Amniotic epithelial cell (primary cell): ENCODE data around the gene SCN8A.
"Not testable (repeated sequence)": the region's sequence is repeated elsewhere in the genome, so short reads cannot be mapped to it uniquely, and the experiment has no call there.

Experiments used
- DNase-seq: peaks from one replicate; pipeline ENCODE4 v3.0.0-alpha.2; 2010; ENCODE audit warnings: low read depth

Gene SCN8A

DNA sequence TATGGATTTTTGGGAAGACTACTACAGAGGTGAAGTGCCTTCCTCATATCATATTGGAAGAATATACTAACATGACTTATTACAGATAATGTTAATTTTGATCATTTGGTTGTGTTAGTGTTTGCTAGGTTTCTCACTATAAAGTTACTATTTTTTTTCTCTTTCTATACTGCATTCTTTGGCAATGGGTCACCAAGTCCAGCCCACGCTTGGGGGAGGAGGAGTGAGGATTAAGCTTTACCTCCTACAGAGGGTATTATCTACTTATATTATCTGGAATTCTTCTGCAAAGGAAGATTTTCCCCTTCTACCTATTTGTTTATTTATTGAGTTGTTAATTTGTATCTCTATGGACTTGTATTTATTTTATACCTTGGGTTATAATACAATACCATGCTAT lies 31.5 kb downstream of the SCN8A start:
- DNase-seq: peak; percentile 74

- no peak for DNase-seq
Observed at GRCh38 chr12:51625370-51625769, 34.3 kb downstream of the SCN8A start.

DNA sequence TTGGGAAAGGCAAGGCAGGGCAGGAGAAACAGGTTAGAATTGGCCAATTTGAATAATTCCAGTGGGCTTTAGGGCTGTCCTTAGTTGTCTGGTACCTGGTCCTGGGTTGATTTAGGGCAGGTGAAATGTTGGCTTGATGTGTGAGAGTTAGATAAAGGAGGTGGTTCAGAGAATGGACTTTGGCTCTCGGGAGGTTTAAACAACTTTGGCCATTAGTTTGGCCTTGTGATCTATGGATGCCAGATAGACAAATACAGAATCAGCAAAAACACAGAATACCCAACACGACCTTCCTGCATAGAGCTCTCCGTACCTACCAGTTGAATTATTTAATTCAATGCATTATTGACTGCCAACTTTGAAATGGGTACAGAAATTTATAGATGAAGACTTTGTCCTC lies 35.1 kb downstream of the SCN8A start:
- no peak for DNase-seq

- no peak for DNase-seq
Observed at GRCh38 chr12:51626629-51627028, 35.6 kb downstream of the SCN8A start.

DNA sequence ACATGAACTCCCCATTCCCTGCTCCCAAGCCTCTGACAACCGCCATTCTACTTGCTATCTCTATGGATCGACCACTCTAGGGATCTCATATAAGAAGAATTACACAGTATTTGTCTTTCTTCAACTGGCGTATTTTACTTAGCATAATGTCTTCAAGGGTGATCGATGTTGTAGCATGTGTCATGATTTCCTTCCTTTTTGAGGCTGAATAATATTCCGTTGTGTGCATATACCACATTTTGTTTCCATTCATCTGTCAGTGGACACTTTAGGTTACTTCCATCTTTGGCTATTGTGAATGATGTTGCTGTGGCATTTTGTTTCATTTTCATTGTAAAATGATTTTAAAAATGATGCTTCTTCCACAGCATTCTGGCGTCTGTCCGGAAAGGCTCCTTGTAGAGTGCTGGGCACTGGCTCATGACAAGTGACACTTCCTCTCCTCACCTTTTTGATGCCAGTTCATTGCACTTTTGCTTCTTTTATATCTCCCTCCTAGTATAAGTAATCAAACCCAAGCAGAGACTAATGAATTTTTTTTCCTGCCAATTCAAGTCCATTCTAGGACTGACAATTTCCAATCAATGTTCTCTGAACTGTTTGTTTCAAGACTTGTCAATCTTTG lies 39.3 kb downstream of the SCN8A start:
- DNase-seq: no peak

GRCh38 chr12:51630986-51631385 lies 40.0 kb downstream of the SCN8A start:
- no peak for DNase-seq

DNA sequence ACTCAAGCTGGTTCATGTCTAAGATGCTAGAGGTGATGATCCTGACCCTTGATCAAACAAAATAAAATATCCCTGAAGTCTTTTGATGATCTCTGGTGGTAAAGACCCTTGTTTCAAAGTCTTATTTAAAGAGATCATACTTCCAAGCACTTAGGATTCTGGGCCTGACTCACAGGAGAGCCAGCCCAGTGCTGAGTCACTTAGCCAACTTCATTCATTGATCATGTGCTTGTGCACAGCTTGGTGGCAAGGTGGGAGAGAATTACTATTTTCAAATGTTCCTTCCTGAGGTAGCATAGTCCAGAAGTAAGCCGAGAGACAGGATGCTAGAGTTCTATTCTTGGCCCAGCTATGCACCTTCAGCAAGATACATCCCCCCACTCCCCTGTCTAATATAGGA lies 40.6 kb downstream of the SCN8A start:
- peak; percentile 50 for DNase-seq

- no peak for DNase-seq
Observed at GRCh38 chr12:51632623-51633022, 41.6 kb downstream of the SCN8A start.

- no peak for DNase-seq
Observed at GRCh38 chr12:51635346-51635745, 44.3 kb downstream of the SCN8A start.

DNA sequence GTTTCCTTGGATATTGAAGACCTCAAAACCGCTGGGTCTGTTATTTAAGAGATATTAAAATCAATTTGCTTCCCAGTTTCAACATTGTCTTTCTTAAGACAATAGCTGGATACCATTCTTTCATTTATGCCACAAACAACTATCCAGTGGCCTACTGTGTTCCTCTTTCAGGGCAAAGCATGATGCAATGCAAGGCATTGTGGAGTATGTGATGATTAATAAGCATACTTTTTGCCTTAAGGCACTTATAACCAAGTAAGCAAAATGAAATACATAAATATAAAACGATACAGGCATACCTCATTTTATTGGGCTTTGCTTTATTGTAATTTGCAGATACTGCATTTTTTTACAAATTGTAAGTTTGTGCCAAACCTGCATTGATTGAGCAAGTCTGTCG lies 45.5 kb downstream of the SCN8A start:
- DNase-seq: peak; percentile 39

DNA sequence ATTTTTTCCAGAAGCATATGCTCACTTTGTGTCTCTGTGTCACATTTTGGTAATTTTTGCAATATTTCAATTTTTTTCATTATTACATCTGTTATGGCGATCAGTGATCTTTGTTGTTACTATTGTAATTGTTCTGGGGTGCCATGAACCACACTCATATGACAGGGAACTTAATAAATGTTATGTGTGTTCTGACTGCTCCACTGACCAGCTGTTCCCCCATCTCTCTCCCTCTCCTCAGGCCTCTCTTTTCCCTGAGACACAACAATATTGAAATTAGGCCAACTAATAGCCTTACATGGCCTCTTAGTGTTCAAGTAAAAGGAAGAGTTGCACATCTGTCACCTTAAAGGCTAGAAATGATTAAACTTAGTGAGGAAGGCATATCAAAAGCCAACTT lies 46.0 kb downstream of the SCN8A start:
- DNase-seq: no peak

GRCh38 chr12:51639361-51639760 lies 48.3 kb downstream of the SCN8A start:
- DNase-seq: no peak

- no peak for DNase-seq
Observed at GRCh38 chr12:51642286-51642685, 51.3 kb downstream of the SCN8A start.

- no peak for DNase-seq
Observed at GRCh38 chr12:51643951-51644350, 52.9 kb downstream of the SCN8A start.

GRCh38 chr12:51644691-51645090 lies 53.7 kb downstream of the SCN8A start:
- DNase-seq: not testable (repeated sequence)

DNA sequence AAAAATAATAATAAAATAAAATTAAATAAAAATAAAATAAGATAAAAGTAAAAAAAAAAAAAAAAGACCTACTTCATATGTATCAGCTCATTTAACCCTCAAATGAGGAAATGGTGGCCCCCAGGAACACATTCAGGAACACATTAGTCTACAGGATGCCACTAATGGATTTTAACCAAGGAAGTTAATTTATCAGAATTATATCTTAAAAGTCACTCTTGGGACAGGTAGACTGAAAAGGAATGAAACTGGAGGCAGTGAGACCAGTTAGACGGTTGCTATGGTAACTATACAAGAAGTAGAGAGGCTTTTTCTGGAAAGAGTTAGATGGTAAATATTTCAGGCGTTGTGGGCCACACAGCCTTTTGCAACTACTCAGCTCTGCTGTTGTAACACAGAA lies 54.9 kb downstream of the SCN8A start:
- no peak for DNase-seq

DNA sequence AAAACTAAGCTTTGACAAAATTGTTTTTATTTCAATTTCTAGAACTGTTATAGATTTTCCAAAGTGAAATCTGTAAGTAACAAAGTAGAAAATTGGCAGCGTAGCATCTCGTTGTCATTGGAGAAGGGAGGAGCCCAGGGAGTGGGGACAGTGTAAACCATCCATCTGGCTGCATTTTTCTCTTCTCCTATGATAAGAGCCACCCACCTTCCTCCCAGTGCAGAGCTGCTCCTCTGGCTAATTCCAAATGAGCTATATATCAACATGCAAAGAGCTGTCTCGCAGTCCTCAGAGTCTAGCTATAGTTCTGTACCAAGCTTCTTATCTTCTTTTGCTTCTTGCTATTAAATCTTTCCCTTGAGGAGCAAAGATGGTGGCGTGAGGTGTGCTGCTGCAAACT lies 56.6 kb downstream of the SCN8A start:
- DNase-seq: no peak

DNA sequence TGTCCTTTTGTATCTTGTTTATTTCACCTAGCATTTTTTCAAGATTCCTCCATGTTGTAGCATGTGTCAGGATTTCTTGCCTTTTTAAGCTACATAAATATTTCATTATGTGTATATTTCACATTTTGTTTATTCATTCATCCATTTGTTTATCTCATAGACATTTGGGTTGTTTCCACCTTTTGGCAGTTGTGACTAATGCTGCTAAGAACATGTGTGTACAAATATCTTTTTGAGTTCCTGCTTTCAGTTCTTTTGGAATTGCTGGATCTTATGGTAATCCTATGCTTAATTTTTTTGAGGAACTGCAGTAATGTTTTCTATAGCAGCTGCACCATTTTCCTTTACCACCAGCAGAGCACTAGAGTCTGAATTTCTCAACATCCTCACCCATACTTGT lies 62.4 kb downstream of the SCN8A start:
- no peak for DNase-seq

- no peak for DNase-seq
Observed at GRCh38 chr12:51661199-51661598, 70.2 kb downstream of the SCN8A start.

DNA sequence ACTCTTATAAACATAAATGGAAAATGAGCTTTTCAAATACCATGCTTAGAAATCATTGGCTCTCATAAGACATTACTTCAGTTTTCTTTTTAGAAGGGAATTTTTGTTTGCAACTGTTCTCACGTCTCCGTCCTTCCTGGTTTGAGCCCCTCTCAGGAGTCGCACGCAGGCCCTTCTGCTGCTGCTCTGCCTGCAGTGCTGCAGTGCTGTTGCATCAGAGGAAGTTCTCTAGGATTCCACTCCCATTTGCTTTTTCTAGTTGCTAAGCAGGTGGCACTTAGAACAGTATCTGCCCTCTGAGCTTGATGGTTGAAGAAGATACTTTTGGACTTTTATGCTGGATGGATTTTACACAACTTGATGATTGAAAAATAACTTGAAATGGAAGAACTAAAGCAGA lies 70.8 kb downstream of the SCN8A start:
- DNase-seq: no peak

- DNase-seq: no peak
Observed at GRCh38 chr12:51662728-51663154, 71.7 kb downstream of the SCN8A start.

GRCh38 chr12:51663390-51663789 lies 72.4 kb downstream of the SCN8A start:
- no peak for DNase-seq

DNA sequence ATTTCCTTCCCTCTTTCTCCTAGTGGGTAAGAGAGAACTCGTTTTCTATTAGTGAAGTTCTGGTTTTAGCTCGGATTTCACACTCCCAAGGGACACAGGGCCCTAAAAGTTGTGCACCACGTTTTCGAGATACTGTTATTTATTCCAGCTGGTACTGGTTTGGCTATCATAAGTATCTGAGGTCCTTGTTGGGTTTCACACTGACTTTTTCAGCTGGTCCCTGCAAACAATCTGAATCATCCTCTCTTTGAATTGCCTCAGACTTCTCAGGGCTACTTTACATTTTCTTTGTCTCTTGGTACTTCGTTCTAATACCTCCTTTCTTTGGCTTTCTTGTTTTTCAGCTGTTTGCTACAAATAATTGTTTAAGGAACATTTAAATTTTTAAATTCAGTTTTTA lies 75.7 kb downstream of the SCN8A start:
- DNase-seq: no peak

DNA sequence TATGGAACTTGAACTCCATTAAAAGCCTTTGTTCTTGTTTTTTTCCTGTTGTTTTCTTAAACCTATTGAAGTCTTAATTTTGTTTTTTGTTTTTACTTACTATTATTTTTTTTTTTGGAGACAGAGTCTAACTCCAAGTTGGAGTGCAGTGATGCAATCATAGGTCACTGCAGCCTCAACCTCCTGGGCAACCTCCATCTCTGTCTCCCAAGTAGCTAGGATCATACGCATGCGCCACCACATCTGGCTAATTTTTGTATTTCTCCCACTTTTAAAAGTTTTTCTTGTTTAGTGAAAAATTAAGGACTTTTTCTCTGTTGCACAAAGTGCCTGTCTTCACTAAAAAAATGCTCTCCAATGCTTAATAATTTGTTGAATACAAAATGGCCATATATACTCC lies 76.2 kb downstream of the SCN8A start:
- DNase-seq: no peak

GRCh38 chr12:51669271-51669670 lies 78.2 kb downstream of the SCN8A start:
- no peak for DNase-seq
